NB4 (cell line): ENCODE measurements around the gene CPEB2.

Source experiments
- CTCF ChIP-seq: IDR thresholded peaks from one replicate; pipeline ENCODE4 v1.5.1; 2012; ENCODE audit warnings: low read depth, low read length
- MAX ChIP-seq: IDR thresholded peaks from 2 replicates; pipeline ENCODE4 v1.6.1; 2011; ENCODE audit warnings: low read depth, low read length
- MYC ChIP-seq: IDR thresholded peaks from 2 replicates; pipeline ENCODE4 v1.6.1; 2011; ENCODE audit warnings: low read depth, low read length
- POLR2A ChIP-seq: IDR thresholded peaks from 2 replicates; pipeline ENCODE4 v1.6.1; 2011; ENCODE audit warnings: mild to moderate bottlenecking; ENCODE audit not compliant: insufficient read length; ENCODE audit errors: extremely low read depth

GRCh38 chr4:15054541-15054940 lies 52.3 kb downstream of the CPEB2 start:
- TF ChIP-seq CTCF (no peak), POLR2A (no peak), MAX (no peak), MYC (no peak)
